ENCODE data around the gene ODF4. TPM values are rescaled to one million over a fixed set of nuclear protein-coding genes. Genes with fewer than 3 reads are reported as not detected.
"Not testable (repeated sequence)": the region's sequence is repeated elsewhere in the genome, so short reads cannot be mapped to it uniquely, and the experiment has no call there.

Gene ODF4
- total RNA-seq, 1 donor from 2014 or later = not detected

DNA sequence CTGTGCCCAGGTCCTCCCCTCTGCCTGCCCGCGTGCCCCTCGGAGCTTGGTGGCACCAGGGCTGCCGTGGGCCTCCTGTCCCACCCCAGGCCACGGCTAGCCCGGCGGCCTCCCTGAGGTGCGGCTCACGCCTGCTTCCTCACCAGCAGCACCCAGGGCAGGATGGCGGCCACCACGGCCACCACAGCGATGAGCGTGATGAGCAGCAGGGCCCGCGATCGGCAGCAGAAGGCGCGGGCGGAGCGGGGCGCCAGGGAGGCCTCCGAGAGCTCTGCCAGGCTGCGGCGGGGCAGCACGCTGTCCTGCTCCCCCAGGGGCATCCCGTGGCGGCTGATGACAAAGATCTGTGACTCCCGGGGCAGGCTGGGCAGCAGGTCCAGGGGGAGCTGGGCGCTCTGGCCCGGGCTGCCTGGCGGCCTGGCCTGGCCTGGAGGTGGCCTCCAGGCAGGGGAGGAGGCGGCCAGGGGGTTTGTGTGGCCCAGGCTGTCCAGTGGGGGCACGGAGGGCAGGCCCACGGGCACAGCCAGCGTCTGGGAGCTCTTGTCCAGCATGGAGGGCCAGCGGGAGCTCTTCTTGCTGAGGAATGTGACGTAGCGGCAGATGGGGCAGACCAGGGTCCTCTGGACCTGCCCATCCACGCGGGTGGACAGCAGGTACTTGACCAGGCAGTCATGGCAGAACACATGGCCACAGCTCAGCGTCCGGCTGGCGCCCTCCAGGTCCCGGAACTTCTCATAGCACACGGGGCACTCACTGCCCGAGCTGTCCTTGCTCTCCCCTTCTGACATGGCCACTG, 53.2 kb downstream of the ODF4 start:
- FAIRE-seq (no peak), DNase-seq (ENCODE audit: low spot score in 2 of 2) (no peak)

DNA sequence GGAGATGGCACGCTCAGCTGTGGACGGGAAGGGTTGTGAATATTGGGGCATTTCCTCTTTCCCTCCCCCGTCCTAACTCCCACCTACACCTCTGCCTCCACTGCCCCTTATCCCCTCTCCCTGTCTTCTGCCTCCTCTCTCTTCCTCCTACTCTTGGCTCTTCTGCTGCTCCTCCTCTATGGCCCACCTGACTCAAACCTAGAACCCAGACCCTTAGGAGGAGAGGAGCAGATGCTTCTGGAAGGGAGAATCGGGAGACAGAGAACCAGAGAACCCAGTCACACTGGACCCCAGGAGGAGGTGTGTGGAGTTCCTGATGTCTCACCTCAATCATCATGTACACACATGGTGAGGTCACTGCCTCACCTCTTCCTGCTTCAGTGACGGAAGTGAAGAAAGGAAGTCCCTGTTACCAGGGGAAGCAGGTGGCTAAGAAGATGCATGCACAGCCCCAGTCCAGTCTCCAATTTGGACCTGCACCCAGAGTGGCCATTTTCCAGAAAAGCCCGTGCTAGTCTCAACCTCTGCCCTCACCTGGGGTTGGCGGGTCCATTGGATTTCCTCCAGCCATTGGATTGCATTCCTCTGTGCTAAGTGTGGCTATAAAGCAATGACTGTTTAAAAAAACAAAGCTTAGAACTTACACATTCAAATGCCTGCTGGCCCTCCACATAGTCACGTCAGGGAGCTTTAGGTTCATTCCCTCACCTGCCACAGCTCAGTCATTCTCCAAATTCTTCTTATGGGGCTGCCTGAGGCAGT, 54.0 kb downstream of the ODF4 start:
- FAIRE-seq (no peak), DNase-seq (ENCODE audit: low spot score in 2 of 2) (no peak)

GRCh38 chr17:8394497-8394896, 54.9 kb downstream of the ODF4 start:
- not testable (repeated sequence) for DNase-seq (ENCODE audit: low spot score in 2 of 2); FAIRE-seq

Small RNA genes within 50 kb of the gene (small RNA-seq; reads per million reads assigned to genes)
- gene RF00265 = not detected

Other genes with a start within 250 kb of the ODF4 start
- 0.82 TPM for gene ALOXE3, start 221.3 kb upstream of the ODF4 start, total RNA-seq
- 1.2 TPM for gene HES7, start 215.7 kb upstream of the ODF4 start, total RNA-seq
- 6.5 TPM for gene PER1, start 187.4 kb upstream of the ODF4 start, total RNA-seq
- 23.6 TPM for gene VAMP2, start 176.9 kb upstream of the ODF4 start, total RNA-seq
- gene TMEM107, start 163.5 kb upstream of the ODF4 start, total RNA-seq = 23.6 TPM
- 7.7 TPM for gene BORCS6, start 149.7 kb upstream of the ODF4 start, total RNA-seq
- 3.7 TPM for gene AURKB, start 129.3 kb upstream of the ODF4 start, total RNA-seq
- gene CTC1, start 91.8 kb upstream of the ODF4 start, total RNA-seq = 9.8 TPM
- gene PFAS, start 90.6 kb upstream of the ODF4 start, total RNA-seq = 22.8 TPM
- gene RANGRF, start 51.2 kb upstream of the ODF4 start, total RNA-seq = 6.1 TPM
- 1.2 TPM for gene SLC25A35, start 44.4 kb upstream of the ODF4 start, total RNA-seq
- gene ARHGEF15, start 29.6 kb upstream of the ODF4 start, total RNA-seq = 0.41 TPM
- 4,449 TPM for gene RPL26, start 43.4 kb downstream of the ODF4 start, total RNA-seq
- not detected for gene RNF222, start 58.0 kb downstream of the ODF4 start, total RNA-seq
- 41.2 TPM for gene NDEL1, start 96.0 kb downstream of the ODF4 start, total RNA-seq